IMR-90 (cell line): Measurements from ENCODE around the gene GH2. TPM values are rescaled to one million over a fixed set of nuclear protein-coding genes. Genes with fewer than 3 reads are reported as not detected.

Source experiments
- ATAC-seq: fragments of 200-7000 bp; cut with Tn5 transposase; 2 replicates; pipeline ENCODE4 v1.9.1; 2020; ENCODE audit warnings: low read depth, mild to moderate bottlenecking, moderate library complexity
- BruUV-seq: library from RNA; stranded (reverse); fragments of 400-500 nt; replicated peaks from 2 replicates; lab custom pipeline; 2021; lab: Mats Ljungman, UMichigan
- CTCF ChIA-PET: fragments of 300-600 bp; formaldehyde crosslinking; extraction: SDS; loops from one replicate; lab custom pipeline; 2021; ENCODE audit warnings: antibody characterized with exemption; lab: Yijun Ruan, JAX
- POLR2A ChIA-PET: fragments of 300-600 bp; sonication (Branson Sonifier 250); formaldehyde crosslinking; loops from one replicate; lab custom pipeline; 2022; ENCODE audit warnings: antibody characterized with exemption; ENCODE audit not compliant: unreplicated experiment; lab: Charles Lee
- DNase-seq: peaks from one replicate; pipeline ENCODE4 v3.0.0; 2013
- H2AFZ ChIP-seq: replicated peaks from 2 replicates; pipeline ENCODE3; 2013; ENCODE audit warnings: low read length, mild to moderate bottlenecking; ENCODE audit not compliant: poor library complexity
- H2AK5ac ChIP-seq: 2 replicates; pipeline ENCODE4 v1.6.1; 2013; ENCODE audit warnings: low read depth, low read length, inconsistent platforms
- H2AK9ac ChIP-seq: replicated peaks from 2 replicates; pipeline ENCODE3; 2013; ENCODE audit warnings: mild to moderate bottlenecking, low read depth, low read length, moderate library complexity; ENCODE audit not compliant: poor library complexity
- H2BK120ac ChIP-seq: 2 replicates; pipeline ENCODE4 v1.6.1; 2013; ENCODE audit warnings: low read depth, low read length, inconsistent platforms
- H2BK15ac ChIP-seq: 3 replicates; pipeline ENCODE4 v1.6.1; 2013; ENCODE audit warnings: low read depth, low read length, inconsistent platforms
- H2BK20ac ChIP-seq: 2 replicates; pipeline ENCODE4 v1.6.1; 2013; ENCODE audit warnings: low read depth, mild to moderate bottlenecking, inconsistent platforms, low read length, moderate library complexity
- H2BK5ac ChIP-seq: 2 replicates; pipeline ENCODE4 v1.6.1; 2013; ENCODE audit warnings: mild to moderate bottlenecking, low read depth, low read length, inconsistent platforms; ENCODE audit not compliant: poor library complexity, severe bottlenecking
- H3K14ac ChIP-seq: replicated peaks from 2 replicates; pipeline ENCODE4 v1.6.1; 2013; ENCODE audit warnings: low read depth, low read length, inconsistent platforms
- H3K18ac ChIP-seq: 2 replicates; pipeline ENCODE4 v1.6.1; 2013; ENCODE audit warnings: low read depth, low read length, control low read depth
- H3K23ac ChIP-seq: 2 replicates; pipeline ENCODE4 v1.6.1; 2013; ENCODE audit warnings: low read depth, low read length, inconsistent platforms
- H3K27ac ChIP-seq: 2 replicates; pipeline ENCODE4 v1.5.1; 2013; ENCODE audit warnings: mild to moderate bottlenecking, control low read depth, low read length; ENCODE audit not compliant: insufficient read depth
- H3K27me3 ChIP-seq: 2 replicates; pipeline ENCODE4 v1.6.1; 2013; ENCODE audit warnings: low read length; ENCODE audit not compliant: control insufficient read depth, insufficient read depth
- H3K36me3 ChIP-seq: 2 replicates; pipeline ENCODE4 v1.6.1; 2013; ENCODE audit warnings: low read length, mixed read lengths; ENCODE audit not compliant: control insufficient read depth, insufficient read depth
- H3K4ac ChIP-seq: 2 replicates; pipeline ENCODE4 v1.6.1; 2013; ENCODE audit warnings: low read depth, low read length, inconsistent platforms
- H3K4me1 ChIP-seq: 2 replicates; pipeline ENCODE4 v1.6.1; 2013; ENCODE audit warnings: low read length, mixed read lengths; ENCODE audit not compliant: control insufficient read depth, insufficient read depth
- H3K4me2 ChIP-seq: 2 replicates; pipeline ENCODE4 v1.6.1; 2013; ENCODE audit warnings: low read depth, mild to moderate bottlenecking, control low read depth, low read length, moderate library complexity
- H3K4me3 ChIP-seq: 2 replicates; pipeline ENCODE4 v1.5.1; 2013; ENCODE audit warnings: low read depth, mild to moderate bottlenecking, control low read depth, low read length, moderate library complexity; ENCODE audit not compliant: insufficient read depth
- H3K56ac ChIP-seq: 2 replicates; pipeline ENCODE4 v1.6.1; 2013; ENCODE audit warnings: low read length, inconsistent platforms; ENCODE audit not compliant: insufficient read depth; ENCODE audit errors: extremely low read depth
- H3K79me1 ChIP-seq, 2 experiments: 2 replicates each; pipeline ENCODE4 v1.6.1; 2013; ENCODE audit warnings: low read length in 2 of 2, inconsistent platforms in 1 of 2, low read depth in 1 of 2
- H3K9ac ChIP-seq: 2 replicates; pipeline ENCODE4 v1.6.1; 2013; ENCODE audit warnings: low read depth, low read length, control low read depth
- H3K9me1 ChIP-seq: 2 replicates; pipeline ENCODE4 v1.6.1; 2013; ENCODE audit warnings: low read length, inconsistent platforms; ENCODE audit not compliant: insufficient read depth
- H3K9me3 ChIP-seq: 2 replicates; pipeline ENCODE4 v1.6.1; 2013; ENCODE audit warnings: low read length; ENCODE audit not compliant: control insufficient read depth, insufficient read depth
- H4K20me1 ChIP-seq: 2 replicates; pipeline ENCODE4 v1.6.1; 2013; ENCODE audit warnings: low read length, inconsistent platforms; ENCODE audit not compliant: insufficient read depth
- H4K5ac ChIP-seq: 2 replicates; pipeline ENCODE4 v1.6.1; 2013; ENCODE audit warnings: mild to moderate bottlenecking, low read depth, low read length, control low read depth
- H4K8ac ChIP-seq, 2 experiments: 2 replicates each; pipeline ENCODE4 v1.6.1; 2013; ENCODE audit warnings: low read depth in 2 of 2, low read length in 2 of 2, control low read depth in 1 of 2, inconsistent platforms in 1 of 2
- H4K91ac ChIP-seq: 2 replicates; pipeline ENCODE4 v1.6.1; 2013; ENCODE audit warnings: low read depth, low read length, inconsistent platforms; ENCODE audit not compliant: insufficient read depth
- BHLHE40 ChIP-seq: fragments of 150-350 bp; IDR thresholded peaks from 2 replicates; pipeline ENCODE4 v1.6.1; 2016; ENCODE audit warnings: mild to moderate bottlenecking, low read depth, low read length
- CEBPB ChIP-seq: IDR thresholded peaks from 2 replicates; pipeline ENCODE4 v1.6.1; 2012; ENCODE audit warnings: low read depth, low read length, improper control_type of control experiment
- CHD1 ChIP-seq: IDR thresholded peaks from 2 replicates; pipeline ENCODE4 v1.6.1; 2012; ENCODE audit warnings: low read depth, low read length, improper control_type of control experiment
- FOS ChIP-seq: fragments of 150-350 bp; IDR thresholded peaks from 2 replicates; pipeline ENCODE4 v1.6.1; 2016; ENCODE audit warnings: low read depth, low read length
- MAFK ChIP-seq: IDR thresholded peaks from 2 replicates; pipeline ENCODE4 v1.6.1; 2012; ENCODE audit warnings: low read depth, low read length, improper control_type of control experiment
- MAZ ChIP-seq: IDR thresholded peaks from 2 replicates; pipeline ENCODE4 v1.6.1; 2012; ENCODE audit warnings: low read depth, mild to moderate bottlenecking, low read length, improper control_type of control experiment, moderate library complexity, borderline replicate concordance
- MXI1 ChIP-seq: IDR thresholded peaks from 2 replicates; pipeline ENCODE4 v1.6.1; 2012; ENCODE audit warnings: low read depth, mild to moderate bottlenecking, low read length, moderate library complexity, borderline replicate concordance
- NFE2L2 ChIP-seq: fragments of 150-350 bp; IDR thresholded peaks from 2 replicates; pipeline ENCODE4 v1.6.1; 2016; ENCODE audit warnings: low read depth, mild to moderate bottlenecking, low read length
- POLR2A ChIP-seq: IDR thresholded peaks from 2 replicates; pipeline ENCODE4 v1.6.1; 2012; ENCODE audit warnings: mild to moderate bottlenecking, low read depth, low read length
- RAD21 ChIP-seq: IDR thresholded peaks from 2 replicates; pipeline ENCODE4 v1.6.1; 2012; ENCODE audit warnings: low read length, improper control_type of control experiment
- RCOR1 ChIP-seq: IDR thresholded peaks from 2 replicates; pipeline ENCODE4 v1.6.1; 2012; ENCODE audit warnings: mild to moderate bottlenecking, low read length, improper control_type of control experiment; ENCODE audit not compliant: insufficient replicate concordance
- RFX5 ChIP-seq: IDR thresholded peaks from 2 replicates; pipeline ENCODE4 v1.8.0; 2012; ENCODE audit warnings: low read depth, mild to moderate bottlenecking, low read length, moderate library complexity
- SMC3 ChIP-seq: fragments of 150-350 bp; IDR thresholded peaks from 2 replicates; pipeline ENCODE4 v1.6.1; 2016; ENCODE audit warnings: low read depth, mild to moderate bottlenecking, antibody characterized with exemption, low read length, moderate library complexity
- USF2 ChIP-seq: fragments of 150-350 bp; IDR thresholded peaks from 2 replicates; pipeline ENCODE4 v1.6.1; 2017; ENCODE audit warnings: mild to moderate bottlenecking, antibody characterized with exemption, low read length, low read depth
- WGBS, 2 experiments: methylation state at CpG; one replicate each; pipeline versions ENCODE4 v1.1.5 to v1.1.7; 2013; ENCODE audit warnings: missing lambda C conversion rate in 2 of 2; ENCODE audit not compliant: insufficient read length in 1 of 2; ENCODE audit errors: extremely low coverage in 2 of 2; 5-methylcytosine and 5-hydroxymethylcytosine counted together
- dilution Hi-C: fragments of 300-500 bp; cut with HindIII; formaldehyde crosslinking; loops from one replicate; pipeline ENCODE4 v1.14.3; 2018; ENCODE audit warnings: low sequenced_read_pairs; ENCODE audit not compliant: unreplicated experiment
- in situ Hi-C: fragments of 300-500 bp; cut with MboI; formaldehyde crosslinking; loops from 3 replicates; pipeline ENCODE4 v1.14.3; 2019; ENCODE audit warnings: low sequenced_read_pairs, inconsistent platforms, mixed read lengths
- intact Hi-C: fragments of 100-400 bp; cut with micrococcal nuclease; formaldehyde crosslinking; loops from 2 replicates; pipeline ENCODE4 v1.10.0; 2022
- polyA plus RNA-seq, 3 experiments: library from polyadenylated mRNA; depleted of rRNA; stranded (reverse); fragments of >200 nt; gene quantifications; 2 replicates each; pipeline ENCODE4 v1.2.3, GENCODE V29; 2012; ENCODE audit warnings: low replicate concordance in 1 of 3
- total RNA-seq: library from RNA; depleted of rRNA; stranded (reverse); fragments of >200 nt; gene quantifications from 2 replicates; pipeline ENCODE4 v1.2.3, GENCODE V29; 2012
- TF ChIP-seq, protein P1 (sequence below): fragments of 150-350 bp; IDR thresholded peaks from 2 replicates; pipeline ENCODE4 v1.6.1; 2016; ENCODE audit warnings: low read depth, mild to moderate bottlenecking, low read length, moderate library complexity, borderline replicate concordance
- TF ChIP-seq, protein P2 (sequence below): conservative IDR thresholded peaks from 2 replicates; pipeline ENCODE4 v1.5.1; 2012; ENCODE audit warnings: mild to moderate bottlenecking, low read depth, low read length, improper control_type of control experiment

GH2 gene
- total and polyA plus RNA-seq, 2 of the 4 experiments (the other 2 are of a cell fraction) = not detected

DNA sequence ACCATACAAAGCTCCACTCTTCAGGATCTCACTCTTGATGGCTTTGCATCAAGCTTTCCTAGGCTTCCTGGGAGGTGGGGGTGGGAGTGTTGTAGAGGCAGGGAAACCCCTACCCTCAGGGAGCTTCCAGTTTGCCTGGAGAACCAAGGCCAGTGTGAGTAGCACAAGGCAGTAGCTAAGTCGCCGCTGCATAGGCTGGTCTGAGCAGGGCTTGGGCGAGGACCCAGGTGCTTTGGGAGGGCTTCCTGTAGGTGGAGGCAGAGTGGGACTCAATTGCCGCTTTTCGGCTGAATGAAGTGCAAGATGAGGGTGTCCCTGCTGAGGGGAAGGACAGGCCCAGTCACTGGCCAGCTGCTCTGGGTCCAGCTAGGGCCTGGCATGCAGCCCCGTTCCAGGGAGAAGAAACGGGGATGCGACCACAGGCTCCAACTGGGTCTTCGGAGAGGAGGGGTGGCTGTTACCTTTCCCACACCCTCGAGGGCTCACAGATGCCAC, 46.5 kb upstream of the GH2 start:
- DNase-seq (no peak), ATAC-seq (no peak)
- Histone ChIP-seq H2AK9ac (no peak overlapping the region), H2BK15ac (no peak overlapping the region), H3K27me3 (peaks cover 19% of the 10 kb centered on the region), H3K9me1 (no peaks in the 10 kb centered on the region), H4K8ac (no peak overlapping the region), H3K36me3 (no peaks in the 10 kb centered on the region), H3K23ac (no peak overlapping the region), H3K4ac (no peak overlapping the region), H4K20me1 (no peaks in the 10 kb centered on the region), H3K9me3 (no peaks in the 10 kb centered on the region), H2AK5ac (no peak overlapping the region), H3K56ac (no peak overlapping the region), H3K4me1 (no peaks in the 10 kb centered on the region), H3K18ac (no peak overlapping the region), H3K79me1 (no peaks in the 10 kb centered on the region), H2BK5ac (no peak overlapping the region), H3K27ac (no peak overlapping the region), H2BK20ac (no peak overlapping the region), H3K4me3 (no peak overlapping the region), H3K9ac (no peak overlapping the region), H3K14ac (no peak overlapping the region), H4K91ac (no peak overlapping the region), H4K5ac (no peak overlapping the region), H2BK120ac (no peak overlapping the region), H3K4me2 (no peak overlapping the region), H2AFZ (no peak overlapping the region)
- dilution Hi-C loops (no loop called here), intact Hi-C loops (no loop called here), in situ Hi-C loops (no loop called here)
- no peak for TF ChIP-seq MAFK
- TF ChIP-seq POLR2A = no peak
- no peak for TF ChIP-seq MXI1
- no peak for TF ChIP-seq RCOR1
- no peak for TF ChIP-seq USF2
- TF ChIP-seq, protein P1, sequence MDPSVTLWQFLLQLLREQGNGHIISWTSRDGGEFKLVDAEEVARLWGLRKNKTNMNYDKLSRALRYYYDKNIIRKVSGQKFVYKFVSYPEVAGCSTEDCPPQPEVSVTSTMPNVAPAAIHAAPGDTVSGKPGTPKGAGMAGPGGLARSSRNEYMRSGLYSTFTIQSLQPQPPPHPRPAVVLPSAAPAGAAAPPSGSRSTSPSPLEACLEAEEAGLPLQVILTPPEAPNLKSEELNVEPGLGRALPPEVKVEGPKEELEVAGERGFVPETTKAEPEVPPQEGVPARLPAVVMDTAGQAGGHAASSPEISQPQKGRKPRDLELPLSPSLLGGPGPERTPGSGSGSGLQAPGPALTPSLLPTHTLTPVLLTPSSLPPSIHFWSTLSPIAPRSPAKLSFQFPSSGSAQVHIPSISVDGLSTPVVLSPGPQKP = no peak
- TF ChIP-seq BHLHE40 = no peak
- TF ChIP-seq RFX5 = no peak
- TF ChIP-seq RAD21 = no peak
- no peak for TF ChIP-seq MAZ
- no peak for TF ChIP-seq NFE2L2
- no peak for TF ChIP-seq CHD1
- no peak for TF ChIP-seq SMC3
- TF ChIP-seq, protein P2, sequence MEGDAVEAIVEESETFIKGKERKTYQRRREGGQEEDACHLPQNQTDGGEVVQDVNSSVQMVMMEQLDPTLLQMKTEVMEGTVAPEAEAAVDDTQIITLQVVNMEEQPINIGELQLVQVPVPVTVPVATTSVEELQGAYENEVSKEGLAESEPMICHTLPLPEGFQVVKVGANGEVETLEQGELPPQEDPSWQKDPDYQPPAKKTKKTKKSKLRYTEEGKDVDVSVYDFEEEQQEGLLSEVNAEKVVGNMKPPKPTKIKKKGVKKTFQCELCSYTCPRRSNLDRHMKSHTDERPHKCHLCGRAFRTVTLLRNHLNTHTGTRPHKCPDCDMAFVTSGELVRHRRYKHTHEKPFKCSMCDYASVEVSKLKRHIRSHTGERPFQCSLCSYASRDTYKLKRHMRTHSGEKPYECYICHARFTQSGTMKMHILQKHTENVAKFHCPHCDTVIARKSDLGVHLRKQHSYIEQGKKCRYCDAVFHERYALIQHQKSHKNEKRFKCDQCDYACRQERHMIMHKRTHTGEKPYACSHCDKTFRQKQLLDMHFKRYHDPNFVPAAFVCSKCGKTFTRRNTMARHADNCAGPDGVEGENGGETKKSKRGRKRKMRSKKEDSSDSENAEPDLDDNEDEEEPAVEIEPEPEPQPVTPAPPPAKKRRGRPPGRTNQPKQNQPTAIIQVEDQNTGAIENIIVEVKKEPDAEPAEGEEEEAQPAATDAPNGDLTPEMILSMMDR = no peak
- TF ChIP-seq CEBPB = no peak
- no peak for TF ChIP-seq FOS
- WGBS, 2 experiments = no CpG with 5 or more reads among the region's 10 CpGs
- POLR2A ChIA-PET = no interaction called here
- CTCF ChIA-PET = interaction anchor here (0.6 to 1.4 kb wide), 2 partner anchors 9 to 98 kb away, joined by 4 read pairs; no protein-coding TSS in a partner anchor
- no TSS peak for BruUV-seq
